D341Med (cell line): ENCODE measurements around the gene HSF5.
A peak's percentile ranks its signal among the peaks of the same experiment; 100 is the strongest.
"Not testable (repeated sequence)": the region's sequence is repeated elsewhere in the genome, so short reads cannot be mapped to it uniquely, and the experiment has no call there.

Experiments used
- DNase-seq: peaks from one replicate; pipeline ENCODE4 v3.0.0; 2012; ENCODE audit warnings: low spot score

HSF5 gene

DNA sequence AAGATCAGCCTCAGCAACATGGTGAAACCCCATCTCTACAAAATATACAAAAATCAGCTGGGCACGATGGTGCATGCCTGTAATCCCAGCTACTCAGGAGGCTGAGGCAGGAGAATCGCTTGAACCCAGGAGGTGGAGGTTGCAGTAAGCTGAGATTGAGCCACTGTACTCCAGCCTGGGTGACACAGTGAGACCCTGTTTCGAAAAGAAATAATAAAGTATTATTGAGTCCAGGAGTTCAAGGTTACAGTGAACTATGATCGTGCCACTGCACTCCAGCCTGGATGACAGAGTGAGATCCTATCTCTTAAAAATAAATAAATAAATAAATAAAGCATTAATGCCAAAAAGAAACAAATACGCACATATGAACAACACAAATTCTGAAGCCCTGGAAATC lies 6.4 kb downstream of the HSF5 start:
- not testable (repeated sequence) for DNase-seq

DNA sequence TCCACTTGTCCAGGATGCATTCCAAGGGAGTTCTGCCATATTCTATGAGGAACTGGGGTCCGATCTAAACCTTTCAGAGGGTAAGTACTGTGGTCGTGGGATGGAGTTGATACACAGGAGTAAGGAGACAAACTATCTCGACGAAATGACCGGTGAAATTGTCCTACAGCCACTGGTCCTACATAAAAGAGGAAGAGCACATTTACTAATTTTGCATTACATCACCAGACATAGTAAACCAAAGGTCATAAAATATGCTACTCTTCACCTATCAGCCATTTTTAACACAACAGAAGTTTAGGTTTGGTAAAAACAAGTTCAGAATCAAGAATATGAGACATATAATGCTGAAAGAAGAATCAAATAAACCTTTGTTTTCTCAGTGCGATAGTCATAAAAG lies 8.1 kb downstream of the HSF5 start:
- no peak for DNase-seq

DNA sequence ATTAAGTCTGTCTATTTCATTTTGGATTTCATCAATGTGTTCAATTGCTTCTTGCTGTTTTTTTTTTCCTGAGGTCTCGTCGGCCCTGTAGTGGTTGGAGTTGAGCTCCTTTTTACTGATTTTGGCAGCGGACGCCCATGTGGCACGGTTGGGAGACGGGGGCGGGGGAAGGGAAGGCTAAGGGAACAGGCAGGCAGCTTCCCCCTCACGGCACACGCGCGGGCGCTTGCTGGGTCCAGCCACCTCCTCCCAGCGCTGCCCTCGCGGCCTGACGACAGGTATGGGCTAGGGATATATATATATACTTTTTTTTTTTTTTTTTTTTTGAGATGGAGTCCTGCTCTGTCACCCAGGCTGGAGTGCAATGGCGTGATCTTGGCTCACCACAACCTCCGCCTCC lies 11.4 kb downstream of the HSF5 start:
- DNase-seq, result peak; percentile 46

DNA sequence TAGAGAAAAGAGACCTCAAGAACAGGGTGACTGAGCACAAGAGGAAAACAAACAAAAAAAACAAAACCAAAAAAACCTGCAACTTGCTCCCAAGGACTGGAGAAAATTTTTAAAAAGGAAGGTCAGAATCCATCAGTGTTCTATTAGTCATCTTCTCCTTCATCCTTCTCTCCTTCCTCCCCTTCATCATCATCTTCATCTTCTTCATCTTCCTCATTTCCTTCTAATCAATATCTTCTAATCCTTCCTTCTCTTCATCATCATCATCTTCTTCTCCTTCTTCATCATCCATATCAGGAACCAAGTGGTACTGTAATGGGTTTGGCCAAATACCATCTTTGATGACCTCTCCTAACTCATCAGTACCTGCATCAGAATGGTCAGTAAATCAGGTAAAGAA lies 12.2 kb downstream of the HSF5 start:
- DNase-seq, result no peak

DNA sequence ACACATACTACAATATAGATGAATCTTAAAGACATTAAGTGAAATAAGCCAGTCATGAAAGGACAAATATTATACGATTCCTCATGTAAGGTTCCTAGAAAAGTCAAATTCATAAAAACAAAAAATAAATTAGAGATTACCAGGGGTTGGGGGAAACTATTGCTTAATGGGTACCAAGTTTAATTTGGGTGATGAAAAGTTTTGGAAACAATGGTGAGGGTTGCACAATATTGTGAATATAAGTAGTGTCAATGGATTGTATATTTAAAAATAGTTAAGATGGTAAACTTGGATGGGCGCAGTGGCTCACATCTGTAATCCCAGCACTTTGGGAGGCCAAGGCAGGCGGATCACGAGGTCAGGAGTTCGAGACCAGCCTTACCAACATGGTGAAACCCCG lies 17.9 kb downstream of the HSF5 start:
- no peak for DNase-seq

DNA sequence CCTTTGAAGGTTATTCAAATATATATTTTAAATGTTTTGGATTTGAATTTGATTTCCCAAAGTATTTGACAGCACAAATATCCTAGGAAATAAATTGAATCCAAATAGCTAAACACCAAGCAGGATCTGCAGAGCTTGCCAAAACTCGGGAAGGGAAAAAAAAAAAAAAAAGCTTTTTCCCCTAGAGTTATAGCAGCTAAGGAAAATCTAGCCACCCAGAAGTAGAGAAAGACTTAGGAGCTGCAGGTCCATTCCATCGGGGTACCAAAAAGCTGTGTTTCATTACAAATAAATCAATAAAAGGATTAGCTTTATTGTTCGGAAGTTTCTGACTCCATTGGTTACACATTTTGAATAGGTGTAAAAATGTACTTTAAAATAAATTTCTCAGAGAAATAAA lies 19.3 kb downstream of the HSF5 start:
- no peak for DNase-seq

DNA sequence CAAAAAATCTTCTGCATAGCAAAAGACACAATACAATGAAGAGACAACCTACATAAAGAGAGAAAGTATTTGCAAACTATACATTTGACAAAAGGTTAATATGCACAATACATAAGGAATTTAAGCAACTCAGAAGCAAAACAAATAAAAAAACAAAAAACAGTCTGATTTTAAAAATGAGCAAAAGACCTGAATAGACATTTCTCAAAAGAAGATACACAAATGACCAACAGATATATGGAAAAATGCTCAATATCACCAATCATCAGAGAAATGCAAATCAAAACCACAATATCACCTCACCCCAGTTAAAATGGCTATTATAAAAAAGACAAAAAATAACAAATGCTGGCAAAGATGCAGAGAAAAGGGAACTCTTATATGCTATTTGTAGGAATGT lies 32.7 kb downstream of the HSF5 start:
- DNase-seq, result no peak

DNA sequence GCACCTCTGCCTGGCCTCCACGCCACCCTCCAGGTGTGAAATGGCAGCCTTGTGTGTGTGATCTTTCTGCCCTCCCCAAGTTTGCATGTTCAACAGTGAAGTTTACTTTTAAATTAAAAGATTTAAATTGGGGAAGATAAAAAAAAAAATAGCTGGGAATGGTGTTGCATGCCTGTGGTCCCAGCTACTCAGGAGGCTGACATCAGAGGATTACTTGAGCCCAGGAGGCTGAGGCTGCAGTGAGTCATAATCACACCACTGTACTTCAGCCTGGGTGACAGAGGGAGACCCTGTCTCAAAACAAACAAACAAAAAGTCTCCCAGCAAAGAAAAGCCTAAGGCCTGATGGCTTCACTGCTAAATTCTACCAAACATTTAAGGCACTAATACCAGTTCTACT lies 35.5 kb downstream of the HSF5 start:
- no peak for DNase-seq

DNA sequence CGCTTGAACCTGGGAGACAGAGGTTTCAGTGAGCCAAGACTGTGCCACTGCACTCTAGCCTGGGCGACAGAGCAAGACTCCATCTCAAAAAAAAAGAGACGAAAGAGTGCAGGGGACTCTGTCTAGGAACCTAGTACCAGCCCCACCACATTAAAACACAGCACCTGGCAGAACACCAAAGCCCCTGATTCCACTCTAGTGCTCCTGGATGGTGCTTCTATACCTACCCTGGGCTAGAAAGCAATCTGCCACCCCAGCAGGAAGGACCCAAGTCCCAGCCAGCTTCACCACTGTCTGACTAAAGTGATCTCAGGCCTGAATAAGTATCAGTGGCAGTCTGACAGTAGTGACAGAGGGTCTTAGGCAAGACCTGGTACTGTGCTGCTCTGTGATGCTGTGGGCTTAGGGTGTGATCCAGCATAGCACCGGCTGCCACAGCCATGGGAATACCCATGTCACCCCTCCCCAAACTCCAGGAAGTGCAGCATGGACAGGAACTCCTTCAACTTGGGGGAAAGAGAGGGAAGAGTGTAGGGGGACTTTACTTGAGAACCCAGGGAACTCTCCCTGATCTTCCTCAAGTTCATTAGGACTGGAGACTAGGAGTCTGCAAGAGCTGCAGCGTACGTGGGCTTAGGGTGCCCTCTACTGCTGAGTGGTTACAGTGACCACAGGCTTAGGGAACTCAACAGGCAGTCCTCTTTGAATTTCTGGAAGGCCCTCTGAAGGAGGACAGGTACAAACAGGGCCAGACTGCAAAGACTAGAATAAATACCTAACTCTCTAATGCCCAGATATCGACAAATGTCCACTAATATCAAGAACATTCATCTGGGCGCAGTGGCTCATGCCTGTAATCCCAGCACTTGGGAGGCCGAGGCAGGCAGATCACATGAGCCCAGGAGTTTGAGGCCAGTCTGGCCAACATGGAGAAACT lies 40.9 kb downstream of the HSF5 start:
- DNase-seq, result peak; percentile 81

DNA sequence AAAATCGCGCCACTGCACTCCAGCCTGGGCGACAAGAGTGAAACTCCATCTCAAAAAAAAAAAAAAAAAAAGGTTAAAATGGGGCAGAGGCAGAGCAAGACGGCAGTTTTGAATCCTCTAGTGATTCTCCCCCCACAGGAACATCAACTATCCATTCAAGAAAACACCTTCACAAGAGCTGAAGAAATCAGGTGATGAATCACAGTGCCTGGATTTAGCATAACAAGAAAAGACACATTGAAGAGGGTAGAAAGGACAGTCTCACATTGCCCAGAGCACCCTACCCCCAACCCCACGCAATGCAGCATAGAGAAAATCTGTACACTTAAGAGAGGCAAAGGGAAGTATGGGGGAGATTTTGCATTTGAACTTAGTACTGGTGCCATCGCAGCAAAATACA lies 42.1 kb downstream of the HSF5 start:
- DNase-seq, result no peak

DNA sequence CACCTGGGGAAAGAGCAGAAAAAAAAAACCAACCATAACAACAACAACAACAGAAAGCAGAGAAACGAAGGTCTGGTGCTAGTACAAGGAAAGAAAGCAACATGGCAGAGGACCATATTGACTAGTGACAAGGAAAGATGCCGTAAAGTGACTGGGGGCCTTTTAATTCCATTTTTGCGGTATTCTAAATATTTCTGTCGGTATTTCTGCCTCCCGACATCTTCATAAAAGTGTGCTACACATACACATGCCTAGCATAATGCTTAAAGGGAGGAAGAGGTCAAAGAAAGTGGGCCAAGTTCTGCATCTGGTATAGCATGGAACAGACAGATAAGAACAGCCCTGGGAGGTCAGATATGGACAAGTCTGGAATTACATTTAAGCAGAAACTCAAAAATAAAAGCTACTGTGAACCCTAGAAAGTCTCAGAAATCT lies 51.4 kb downstream of the HSF5 start:
- DNase-seq, result no peak

DNA sequence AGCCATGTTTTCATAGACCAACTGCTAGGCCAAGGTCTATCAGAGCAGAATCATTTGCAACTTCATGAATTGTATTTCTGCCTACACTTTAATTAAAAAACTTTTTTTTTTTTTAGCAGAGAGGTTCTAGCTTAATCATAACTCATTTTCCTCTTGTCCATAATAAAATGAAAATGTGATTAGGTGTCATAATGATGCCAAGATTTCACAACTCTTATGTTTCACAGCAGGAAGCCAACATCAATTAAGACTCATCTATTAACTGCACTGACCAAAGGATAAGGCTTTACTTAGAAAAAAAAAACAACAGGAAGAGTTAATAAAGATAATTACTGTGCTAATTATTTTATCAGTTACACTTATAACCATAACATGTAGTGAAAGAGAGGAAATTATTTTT lies 52.0 kb downstream of the HSF5 start:
- DNase-seq, result no peak

DNA sequence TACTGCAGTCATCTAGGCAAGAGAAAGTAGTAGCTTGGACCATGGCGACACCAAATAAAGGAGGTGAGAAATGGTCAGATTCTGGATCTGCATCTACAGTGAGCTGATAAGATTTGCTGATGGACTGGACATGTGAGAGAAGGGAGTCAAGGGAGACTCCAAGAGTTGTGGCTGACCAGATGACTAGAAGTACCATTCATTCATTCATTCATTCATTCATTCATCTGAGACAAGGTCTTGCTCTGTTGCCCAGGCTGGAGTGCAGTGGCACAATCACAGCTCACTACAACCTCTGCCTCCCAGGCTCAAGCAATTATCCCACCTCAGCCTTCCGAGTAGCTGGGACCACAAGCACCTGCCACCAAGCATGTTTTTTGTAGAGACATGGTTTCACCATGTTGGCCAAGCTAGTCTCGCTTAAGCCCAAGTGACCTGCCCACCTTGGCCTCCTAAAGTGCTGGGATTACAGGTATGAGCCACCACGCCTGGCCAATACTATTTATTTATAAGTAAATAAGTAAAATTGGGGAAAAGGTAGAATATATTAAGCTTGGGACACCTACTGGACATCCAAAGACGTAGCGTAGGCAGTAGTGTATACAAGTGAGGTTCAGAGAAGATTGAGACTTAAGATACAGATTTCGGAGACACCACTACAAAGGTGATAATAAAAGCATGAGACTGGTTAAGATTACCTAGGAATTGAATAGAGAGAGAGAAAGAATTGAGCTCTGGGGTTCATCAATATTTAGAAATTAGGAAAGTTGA lies 55.2 kb downstream of the HSF5 start:
- no peak for DNase-seq

DNA sequence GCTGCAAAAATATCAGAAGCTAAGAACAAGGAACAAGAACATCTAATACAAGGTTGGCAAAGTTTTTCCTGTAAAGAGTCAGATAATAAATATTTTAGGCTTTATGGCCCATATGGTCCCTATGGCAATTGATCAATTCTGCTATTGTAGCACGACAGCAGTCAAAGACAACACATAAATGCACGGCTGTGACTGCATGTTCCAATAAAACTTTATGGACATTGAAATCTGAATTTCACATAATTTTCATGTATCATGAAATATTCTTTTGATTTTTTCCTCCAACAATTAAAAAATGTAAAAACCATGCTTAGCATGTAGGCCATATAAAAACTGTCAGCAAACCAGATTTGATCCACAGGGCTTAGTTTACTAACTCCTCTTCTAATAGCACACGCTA lies 60.4 kb downstream of the HSF5 start:
- no peak for DNase-seq

DNA sequence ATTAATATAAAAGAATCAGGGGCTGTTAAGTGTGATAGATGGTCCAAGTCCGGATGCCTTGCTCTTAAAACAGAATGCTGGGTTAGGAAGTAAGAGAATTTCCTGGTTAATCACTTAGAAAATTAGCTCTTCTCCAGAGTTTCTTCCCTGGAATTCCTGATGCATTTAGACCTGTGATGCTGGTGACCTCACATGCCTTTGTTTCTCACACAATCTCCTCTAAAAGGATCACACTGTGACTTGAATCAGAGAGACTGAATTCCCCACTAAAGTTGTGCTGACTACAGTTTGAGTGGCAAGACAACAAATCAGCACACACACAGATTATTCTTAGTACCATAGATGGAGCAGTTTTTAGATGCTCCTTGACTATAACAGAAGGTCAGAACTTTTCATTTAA lies 66.5 kb downstream of the HSF5 start:
- no peak for DNase-seq

DNA sequence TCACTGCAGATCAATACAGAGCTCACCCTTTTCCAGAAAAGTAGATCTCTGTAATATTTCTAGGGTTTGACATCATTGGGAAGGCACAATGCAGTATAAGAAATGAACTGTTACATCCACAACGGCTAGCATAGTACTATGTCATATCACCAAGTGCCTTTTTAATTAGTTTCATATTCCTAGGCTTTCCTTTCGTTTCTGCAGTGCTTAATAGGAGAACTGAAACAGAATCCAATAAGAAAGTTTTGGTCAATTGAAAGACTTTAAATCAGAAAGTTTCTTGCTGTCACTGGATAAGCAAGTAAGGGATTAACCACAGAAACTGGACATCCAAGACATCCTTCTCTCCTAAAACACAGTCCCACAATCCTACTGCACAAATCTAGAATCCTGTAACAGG lies 67.4 kb downstream of the HSF5 start:
- no peak for DNase-seq

DNA sequence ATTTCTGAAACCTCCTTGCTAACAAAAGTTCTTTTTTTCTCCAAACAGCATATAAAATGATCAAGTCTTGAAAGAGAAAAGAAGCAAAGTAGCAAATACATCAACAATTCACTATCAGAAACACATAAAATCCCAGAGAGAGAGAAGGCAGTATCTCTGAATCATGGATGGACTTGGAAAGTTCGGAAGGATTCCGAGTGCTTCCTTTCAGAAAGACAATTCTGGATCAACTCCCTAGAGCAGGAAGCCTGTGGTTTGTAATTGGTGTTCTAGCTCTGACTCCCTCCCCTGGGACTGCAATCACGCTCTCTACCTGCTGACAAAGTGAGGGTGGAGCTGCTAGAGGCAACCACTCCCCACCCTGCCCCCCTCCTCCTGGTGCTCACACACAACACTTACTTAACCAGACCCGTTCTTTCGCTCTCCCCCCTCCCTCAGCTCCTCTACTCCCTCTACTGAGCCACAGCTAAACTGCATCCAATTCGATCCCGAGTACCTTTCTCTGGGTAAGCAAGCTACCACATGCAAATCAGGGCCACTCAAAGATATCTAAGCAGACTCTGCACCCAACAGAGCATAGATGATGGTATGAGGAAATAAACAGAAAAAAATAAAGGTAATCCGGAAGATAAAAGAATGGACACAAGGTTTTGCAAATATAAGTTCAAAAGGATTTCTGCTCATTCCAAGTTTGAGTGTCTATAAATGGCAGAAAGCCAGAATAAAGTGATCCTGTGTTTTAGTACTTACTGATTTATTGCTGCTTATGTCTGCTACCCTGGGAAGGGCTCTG lies 70.7 kb downstream of the HSF5 start, which contains the start of gene RNF43:
Gene RNF43 (minus strand): TSS at position 235 of the 793 bp plus-strand sequence. CDS start 1,957 bp downstream, outside the sequence.
- DNase-seq, result peak; percentile 89

DNA sequence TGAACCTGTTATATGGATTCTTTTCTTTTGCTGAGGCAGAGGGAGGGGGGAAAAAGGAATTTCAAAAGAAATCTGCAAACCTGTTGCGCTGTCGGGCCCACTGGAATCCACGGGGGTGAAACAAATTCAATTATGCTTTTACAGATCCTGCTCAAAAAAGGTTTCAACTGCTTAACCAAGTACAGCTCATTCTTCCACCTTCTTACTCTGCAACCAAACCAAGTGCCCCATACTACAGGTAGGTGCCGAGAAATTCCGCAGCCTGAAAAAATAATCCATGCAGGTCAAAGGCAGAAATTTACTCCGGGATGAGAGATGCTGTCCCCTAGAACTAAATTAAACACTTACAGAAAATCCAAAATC lies 71.3 kb downstream of the HSF5 start:
- no peak for DNase-seq

DNA sequence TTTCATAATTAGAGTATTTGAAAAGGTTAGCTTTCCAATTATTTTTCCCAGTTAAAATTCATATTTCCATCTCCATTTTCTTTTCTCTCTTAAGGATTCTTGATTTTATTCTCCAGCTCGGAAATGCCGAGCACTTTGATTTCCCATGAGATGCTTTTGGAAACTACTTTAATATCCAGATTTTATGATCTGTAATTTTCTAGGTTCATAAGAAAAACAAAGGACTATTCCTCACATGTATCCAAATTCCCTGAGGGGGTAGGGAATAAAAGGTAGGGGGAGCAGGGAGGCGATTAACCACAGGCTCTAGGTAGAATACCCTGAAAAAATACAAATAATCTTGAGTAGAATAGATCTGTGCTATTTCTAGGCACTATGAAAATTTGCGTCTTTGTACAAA lies 71.8 kb downstream of the HSF5 start:
- DNase-seq, result no peak

DNA sequence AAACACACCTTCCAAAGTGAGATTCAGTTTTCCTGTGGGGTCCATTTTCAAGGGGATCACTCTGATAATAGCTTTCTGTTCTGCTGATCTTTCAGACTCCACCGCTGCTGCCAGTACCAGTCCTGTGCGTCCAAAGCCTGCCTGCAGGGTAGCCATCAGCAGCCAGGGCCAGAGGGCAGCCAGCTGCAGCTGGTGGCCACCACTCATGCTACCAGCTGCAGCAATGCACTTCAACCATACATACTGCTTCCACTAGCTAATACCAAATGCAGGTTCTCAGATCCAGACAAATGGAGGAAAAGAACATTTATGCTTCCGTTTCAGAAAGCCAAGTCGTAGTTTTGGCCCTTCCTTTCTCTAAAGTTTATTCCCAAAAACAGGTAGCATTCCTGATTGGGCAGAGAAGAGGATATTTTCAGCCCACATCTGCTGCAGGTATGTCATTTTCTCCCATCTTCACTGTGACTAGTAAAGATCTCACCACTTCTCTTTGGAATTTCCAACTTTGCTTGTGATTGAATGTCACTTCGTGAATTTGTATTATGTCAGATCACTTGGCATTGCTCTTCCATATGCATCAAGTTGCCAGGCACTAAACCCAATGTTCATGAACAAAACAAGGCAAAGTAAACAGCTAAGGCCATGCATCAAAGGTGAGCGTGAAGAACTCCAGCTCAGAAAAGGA lies 72.7 kb downstream of the HSF5 start:
- DNase-seq, result no peak

DNA sequence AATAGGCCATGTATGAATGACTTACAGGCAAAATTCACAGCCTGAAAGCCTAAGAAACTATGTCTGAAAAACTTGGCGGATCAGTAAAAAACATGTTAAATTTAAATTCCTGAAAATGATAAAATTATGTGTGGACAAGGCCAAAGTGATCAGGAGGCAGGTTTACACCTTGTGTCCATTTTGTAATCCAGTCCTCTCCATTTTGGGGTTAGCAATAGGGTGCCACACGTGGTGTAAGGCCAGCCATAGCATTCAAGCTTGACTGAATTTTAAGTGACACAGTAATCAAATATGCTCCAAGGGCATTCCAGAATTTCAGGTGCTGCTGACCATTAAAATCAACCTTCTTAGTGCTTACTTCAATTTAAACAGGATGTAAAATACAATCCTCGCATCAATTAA lies 73.6 kb downstream of the HSF5 start:
- DNase-seq, result no peak

DNA sequence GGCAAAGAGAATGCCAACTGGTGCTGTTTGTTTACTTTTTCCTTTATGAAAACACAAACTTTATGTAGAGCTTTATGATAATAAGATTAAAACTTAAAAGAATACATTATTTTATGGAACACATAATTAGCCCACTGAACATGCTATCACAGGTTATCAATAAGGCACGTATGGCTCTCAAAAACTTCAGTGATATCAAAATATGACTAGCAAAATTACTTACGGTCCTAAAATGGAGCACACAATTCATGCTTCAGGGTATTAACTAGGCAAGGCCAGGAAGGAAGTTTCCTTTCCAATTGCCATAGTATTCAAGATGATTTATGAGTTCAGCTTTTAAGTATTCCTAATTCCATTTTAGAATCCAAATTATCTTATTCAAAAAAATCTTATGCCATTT lies 74.5 kb downstream of the HSF5 start:
- no peak for DNase-seq
